Omental fat pad (tissue), 4 donors: ENCODE results near the gene OR51Q1. TPM values are rescaled to one million over a fixed set of nuclear protein-coding genes. Genes with fewer than 3 reads are reported as not detected.

Experiments used
- ATAC-seq: fragments of 150-250 bp; one replicate; pipeline ENCODE4 v1.9.1; 2016; ENCODE audit warnings: mild to moderate bottlenecking, moderate library complexity; ENCODE audit not compliant: low FRiP score
- DNase-seq: peaks from one replicate; pipeline ENCODE4 v3.0.0-alpha.2; 2019; ENCODE audit warnings: low spot score
- CTCF ChIP-seq, 3 donors: fragments of 450-650 bp; IDR thresholded peaks; one replicate each; pipeline ENCODE4 v1.5.1; 2016 to 2017; ENCODE audit warnings: antibody characterized with exemption in 3 of 3, mild to moderate bottlenecking in 3 of 3, moderate library complexity in 2 of 3
- total RNA-seq, 4 donors: library from RNA; depleted of rRNA; stranded (reverse); fragments of >200 nt; gene quantifications; one replicate each; pipeline ENCODE4 v1.1.0, GENCODE V29; 2016

The OR51Q1 gene, protein sequence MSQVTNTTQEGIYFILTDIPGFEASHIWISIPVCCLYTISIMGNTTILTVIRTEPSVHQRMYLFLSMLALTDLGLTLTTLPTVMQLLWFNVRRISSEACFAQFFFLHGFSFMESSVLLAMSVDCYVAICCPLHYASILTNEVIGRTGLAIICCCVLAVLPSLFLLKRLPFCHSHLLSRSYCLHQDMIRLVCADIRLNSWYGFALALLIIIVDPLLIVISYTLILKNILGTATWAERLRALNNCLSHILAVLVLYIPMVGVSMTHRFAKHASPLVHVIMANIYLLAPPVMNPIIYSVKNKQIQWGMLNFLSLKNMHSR
- not detected for total RNA-seq

- ATAC-seq (no peak), DNase-seq (no peak)
- TF ChIP-seq CTCF (IDR thresholded peaks at IDR 0.05): no peak
These were observed at the start of gene OR51Q1 for GRCh38 chr11:5421811-5422210. Gene OR51Q1, plus strand, starts transcription at chr11:5422111. Its CDS starts 90 bp downstream, at chr11:5422201.

DNA sequence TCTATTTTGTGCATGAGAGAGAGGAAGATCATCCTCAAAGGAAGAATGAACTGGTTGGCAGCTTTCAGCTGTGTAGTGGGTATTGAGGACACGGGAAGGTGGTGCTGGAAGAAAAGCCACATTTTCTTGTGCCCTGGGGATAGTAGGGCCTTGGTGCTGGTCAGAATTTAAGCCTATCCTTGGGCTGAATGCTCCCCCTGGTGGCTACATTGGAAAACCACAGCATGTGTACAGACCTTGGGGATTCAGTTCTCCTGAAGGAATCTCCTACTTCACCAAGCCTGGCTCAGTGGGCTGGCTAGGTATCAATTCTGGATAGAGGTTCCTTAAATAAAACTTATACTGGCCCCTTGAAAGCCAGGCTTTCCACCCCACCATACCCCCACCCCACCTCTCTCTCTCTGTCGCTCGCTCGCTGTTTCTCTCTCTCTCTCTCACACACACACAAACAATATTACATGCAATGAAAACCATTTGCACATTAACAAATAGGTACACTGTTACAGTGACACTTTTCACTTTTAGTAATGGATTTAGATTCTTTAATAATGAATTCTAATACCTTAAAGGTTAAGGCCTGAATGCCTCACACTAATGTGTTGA is 41.1 kb upstream of the OR51Q1 start:
- no peak for ATAC-seq
- TF ChIP-seq CTCF (IDR thresholded peaks at IDR 0.05): peak in 1 of 3 donors; percentile 11
- DNase-seq: no peak

GRCh38 chr11:5383576-5383975 is 38.3 kb upstream of the OR51Q1 start, which contains the start of gene OR51M1:
Gene OR51M1, plus strand, starts transcription at chr11:5383812. Its CDS starts 5,587 bp downstream, at chr11:5389399.
- ATAC-seq: no peak
- no peak for TF ChIP-seq CTCF (IDR thresholded peaks at IDR 0.05)

DNA sequence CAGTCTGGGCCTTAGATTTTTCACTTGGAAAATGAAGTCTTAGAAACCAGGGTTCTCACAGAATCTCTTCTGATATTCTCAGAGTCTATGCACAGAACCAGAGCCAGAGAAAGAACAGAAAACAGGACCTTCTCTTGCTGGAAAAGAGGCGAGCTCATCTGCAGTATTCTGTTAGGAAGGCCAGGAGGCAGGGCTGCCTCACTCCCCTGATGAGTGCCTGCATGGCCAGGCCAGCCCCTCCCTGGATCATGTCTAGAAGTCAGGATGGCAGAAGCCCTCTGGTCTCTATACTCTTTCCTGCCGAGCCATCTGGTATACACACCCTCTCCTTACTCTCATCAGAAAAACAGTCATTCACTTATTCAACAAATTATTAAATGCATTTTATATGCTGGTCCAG is 37.6 kb upstream of the OR51Q1 start:
- ATAC-seq (no peak), DNase-seq (no peak)
- no peak for TF ChIP-seq CTCF (IDR thresholded peaks at IDR 0.05)

More at GRCh38 chr11:5383576-5383975, 38.3 kb upstream of the OR51Q1 start, which contains the start of gene OR51M1:
- DNase-seq: no peak

- TF ChIP-seq CTCF (IDR thresholded peaks at IDR 0.05): no peak
- DNase-seq: no peak
- no peak for ATAC-seq
These were observed 31.7 kb upstream of the OR51Q1 start for GRCh38 chr11:5390210-5390609.

DNA sequence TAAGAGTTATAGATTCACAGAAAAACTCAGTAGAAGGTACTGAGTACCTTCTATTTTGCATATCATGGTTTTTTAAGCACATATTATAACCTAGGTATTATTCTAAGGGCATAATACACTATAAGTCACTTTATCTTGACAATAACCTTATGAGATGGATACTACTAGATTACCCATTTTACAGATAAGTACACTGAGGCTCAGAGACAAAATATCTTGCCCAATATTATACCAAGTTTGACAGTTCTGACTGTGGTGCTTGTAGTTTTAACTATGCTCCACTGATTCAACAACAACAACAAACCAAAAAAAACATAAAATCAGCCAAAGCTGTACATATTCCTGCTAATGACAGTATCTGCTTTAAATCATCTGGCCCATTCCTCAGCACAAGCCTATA is 27.8 kb upstream of the OR51Q1 start:
- no peak for ATAC-seq
- no peak for TF ChIP-seq CTCF (IDR thresholded peaks at IDR 0.05)
- no peak for DNase-seq

DNA sequence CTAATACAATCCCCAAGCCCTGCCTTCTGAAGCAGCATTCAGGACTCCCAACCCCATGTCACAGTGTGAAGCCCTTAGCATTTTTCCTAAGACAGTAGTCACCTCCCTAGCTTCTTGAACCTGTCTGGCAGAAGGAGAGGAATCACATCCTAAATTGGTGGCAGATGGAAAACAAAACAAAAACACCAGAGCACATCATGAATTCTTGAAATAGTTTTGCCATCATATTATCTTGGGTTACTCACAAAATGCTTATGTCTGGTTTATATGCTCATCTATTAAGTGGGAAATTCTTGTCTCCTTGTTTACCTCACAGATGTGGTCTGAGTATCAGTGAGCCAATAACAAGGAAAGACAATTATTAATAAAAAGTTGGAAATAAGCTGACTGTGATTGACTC is 23.0 kb upstream of the OR51Q1 start:
- no peak for DNase-seq
- ATAC-seq: no peak
- TF ChIP-seq CTCF (IDR thresholded peaks at IDR 0.05): no peak
